DOHH2 (cell line): ENCODE results near the gene SCG5.

ENCODE experiments used
- CTCF ChIP-seq: fragments of 200-600 bp; sonication (generic); IDR thresholded peaks from one replicate; pipeline ENCODE4 v1.5.1; 2014; ENCODE audit warnings: antibody characterized with exemption, mild to moderate bottlenecking, low read depth, low read length; ENCODE audit not compliant: poor library complexity, severe bottlenecking
- EZH2phosphoT487 ChIP-seq: fragments of 200-600 bp; sonication (generic); IDR thresholded peaks from 2 replicates; pipeline ENCODE4 v1.6.1; 2017; ENCODE audit warnings: borderline replicate concordance, mild to moderate bottlenecking, antibody characterized with exemption, low read length, moderate library complexity, mixed read lengths

- no peak for TF ChIP-seq EZH2phosphoT487
- no peak for TF ChIP-seq CTCF
Measured at GRCh38 chr15:32709295-32710033, 68.0 kb downstream of the SCG5 start.
